GM21381 (cell line): Measurements from ENCODE around the gene ST7L.

Experiments
- ATAC-seq: cut with Tn5 transposase; IDR thresholded peaks from one replicate; pipeline ENCODE4 v1.9.1; 2021; ENCODE audit warnings: mild to moderate bottlenecking, moderate library complexity; ENCODE audit not compliant: unreplicated experiment

The ST7L gene

GRCh38 chr1:112548547-112548946 lies 70.4 kb downstream of the ST7L start:
- ATAC-seq = no peak

GRCh38 chr1:112546076-112546475 lies 72.9 kb downstream of the ST7L start:
- ATAC-seq = no peak

GRCh38 chr1:112544751-112545150 lies 74.2 kb downstream of the ST7L start:
- ATAC-seq = no peak

GRCh38 chr1:112544011-112544688 lies 74.8 kb downstream of the ST7L start:
- no peak for ATAC-seq

GRCh38 chr1:112542206-112542973 lies 76.6 kb downstream of the ST7L start:
- no peak for ATAC-seq

GRCh38 chr1:112541299-112541698 lies 77.6 kb downstream of the ST7L start:
- no peak for ATAC-seq

- no peak for ATAC-seq
Observed at GRCh38 chr1:112540226-112540794, 78.6 kb downstream of the ST7L start.

GRCh38 chr1:112538883-112539282 lies 80.1 kb downstream of the ST7L start:
- no peak for ATAC-seq

GRCh38 chr1:112537456-112537855 lies 81.5 kb downstream of the ST7L start:
- ATAC-seq = no peak

GRCh38 chr1:112536561-112536960 lies 82.4 kb downstream of the ST7L start:
- no peak for ATAC-seq

- ATAC-seq = no peak
Observed at GRCh38 chr1:112533029-112533428, 85.9 kb downstream of the ST7L start.

GRCh38 chr1:112532064-112532463 lies 86.9 kb downstream of the ST7L start:
- ATAC-seq = no peak

- ATAC-seq = no peak
Observed at GRCh38 chr1:112530832-112531231, 88.1 kb downstream of the ST7L start.

GRCh38 chr1:112529301-112529700 lies 89.6 kb downstream of the ST7L start:
- no peak for ATAC-seq

GRCh38 chr1:112528076-112528475 lies 90.9 kb downstream of the ST7L start:
- ATAC-seq = no peak

GRCh38 chr1:112527266-112528010 lies 91.5 kb downstream of the ST7L start:
- ATAC-seq = no peak

GRCh38 chr1:112524986-112525385 lies 94.0 kb downstream of the ST7L start:
- ATAC-seq = no peak

- ATAC-seq = no peak
Observed at GRCh38 chr1:112524251-112524650, 94.7 kb downstream of the ST7L start.

GRCh38 chr1:112522621-112523020 lies 96.3 kb downstream of the ST7L start:
- ATAC-seq = no peak

GRCh38 chr1:112520166-112520565 lies 98.8 kb downstream of the ST7L start:
- ATAC-seq = no peak

- no peak for ATAC-seq
Observed at GRCh38 chr1:112518186-112518585, 100.8 kb downstream of the ST7L start.
